ENCODE measurements around the gene ACAA1. TPM values are rescaled to one million over a fixed set of nuclear protein-coding genes. Genes with fewer than 3 reads are reported as not detected.
A peak's percentile ranks its signal among the peaks of the same experiment; 100 is the strongest.

Gene ACAA1
- total RNA-seq, 1 donor from 2014 or later = 111 TPM

DNA sequence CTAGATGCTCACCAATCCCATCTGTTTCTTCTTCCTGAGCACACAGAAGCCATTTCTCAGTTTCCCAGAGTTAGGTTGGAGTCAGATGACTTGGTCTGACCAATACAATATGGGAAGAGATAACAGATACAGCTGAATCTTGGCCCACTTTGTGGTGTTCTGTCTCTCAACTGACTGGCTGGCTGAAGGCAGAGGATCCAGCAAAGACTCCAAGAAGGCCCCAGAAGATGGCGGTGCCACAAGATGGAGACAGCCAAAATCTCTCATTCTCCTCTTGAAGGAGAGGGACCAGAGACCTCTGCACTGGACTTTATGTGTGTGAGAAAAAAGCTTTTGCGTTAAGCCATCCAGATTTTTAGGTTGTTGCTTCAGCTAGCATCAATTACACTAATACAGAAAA is 20.2 kb upstream of the ACAA1 start:
- ATAC-seq (ENCODE audit: poor library complexity) = no peak
- intact Hi-C loops (cut with DNase I) = no loop called here
- DNase-seq = no peak

DNA sequence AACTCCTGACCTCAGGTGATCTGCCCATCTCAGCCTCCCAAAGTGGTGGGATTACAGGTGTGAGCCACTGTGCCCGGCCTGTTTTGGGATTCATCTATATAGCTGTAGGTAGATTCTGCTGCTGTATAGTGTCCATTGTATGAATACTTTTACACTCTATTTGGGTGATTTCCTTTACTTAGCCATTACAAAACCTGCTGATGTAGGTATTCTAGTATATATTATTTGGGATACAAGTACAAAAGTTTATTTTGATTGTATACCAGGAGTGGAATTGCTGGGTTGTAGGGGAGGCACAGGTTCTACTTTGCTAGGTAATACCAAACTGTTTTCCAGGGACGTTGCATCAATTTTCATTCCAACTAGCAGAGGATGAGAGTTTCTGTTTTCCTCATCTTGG is 18.9 kb upstream of the ACAA1 start:
- DNase-seq (no peak), ATAC-seq (ENCODE audit: poor library complexity) (no peak)
- intact Hi-C loops (cut with DNase I) = no loop called here

DNA sequence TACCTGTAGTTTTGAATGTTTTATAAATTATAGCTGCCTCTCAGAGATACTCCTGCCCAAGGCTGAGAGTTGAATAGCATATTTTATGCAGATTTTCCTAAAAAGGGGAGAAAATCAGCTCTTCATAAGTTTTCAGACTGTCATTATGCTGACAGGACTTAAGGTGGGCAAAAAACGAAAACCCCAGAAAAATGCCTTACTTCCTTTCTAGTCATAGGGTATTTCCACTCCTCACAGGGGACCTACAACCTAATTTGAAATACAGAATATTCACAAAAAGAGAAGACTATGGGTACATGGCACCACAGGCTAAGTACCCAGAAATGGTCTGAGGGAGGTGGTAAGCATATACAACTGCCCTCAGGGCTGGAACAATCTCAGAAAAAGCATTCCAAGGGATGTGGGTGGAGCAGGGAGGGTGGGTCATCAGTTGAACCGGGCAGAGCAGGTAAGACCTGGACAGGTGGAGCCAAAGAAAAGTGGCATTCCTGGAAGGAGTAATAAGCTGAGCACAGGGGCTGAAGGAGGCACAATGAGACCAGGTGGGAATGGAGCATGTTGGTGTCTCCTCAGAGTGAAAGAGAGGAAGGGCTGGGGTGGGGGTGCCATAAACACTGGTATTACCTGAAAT is 17.8 kb upstream of the ACAA1 start:
- DNase-seq (no peak), ATAC-seq (ENCODE audit: poor library complexity) (no peak)
- intact Hi-C loops (cut with DNase I) = no loop called here

DNA sequence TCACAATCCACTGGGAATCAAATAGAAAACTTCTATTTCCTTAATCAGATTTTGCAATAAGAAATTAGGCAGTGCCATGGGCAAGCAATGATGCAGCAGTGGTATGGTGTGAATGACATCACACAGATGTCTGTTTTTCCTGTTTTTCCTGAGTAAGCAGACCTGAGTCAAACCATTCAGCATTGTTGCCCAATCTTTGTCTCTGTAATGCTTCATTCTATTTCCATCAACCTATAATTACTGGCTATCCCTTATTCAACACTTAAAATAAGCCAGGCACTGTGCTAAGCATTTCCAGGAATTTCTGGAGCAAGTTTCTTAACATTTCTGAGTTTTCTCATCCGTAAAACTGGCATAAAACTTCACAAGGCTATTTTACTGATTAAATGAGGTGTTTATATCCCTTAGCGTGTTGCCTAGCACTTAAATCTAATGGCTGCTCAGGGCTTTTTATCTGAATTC is 17.1 kb upstream of the ACAA1 start:
- DNase-seq (no peak), ATAC-seq (ENCODE audit: poor library complexity) (peak; percentile 56)
- intact Hi-C loops (cut with DNase I) = no loop called here

DNA sequence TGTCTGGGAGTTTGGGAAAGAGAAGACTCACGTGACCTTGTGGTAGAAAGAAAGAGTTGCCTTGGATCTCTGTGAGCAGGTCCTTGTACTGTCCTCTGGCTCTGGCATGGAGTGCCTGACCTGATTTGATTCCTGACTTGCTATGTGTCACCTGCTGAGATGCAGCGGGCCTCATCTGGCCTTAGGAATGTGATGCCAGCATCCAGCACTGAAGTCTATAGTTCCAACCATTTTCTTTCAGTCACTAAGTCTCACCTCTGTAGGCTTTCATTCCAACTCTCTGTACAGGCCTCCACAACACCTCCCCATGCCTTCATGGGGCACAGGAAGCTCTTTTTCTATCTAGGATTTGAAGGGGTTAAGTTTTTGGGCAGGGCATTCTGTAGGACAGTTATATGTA is 16.3 kb upstream of the ACAA1 start:
- intact Hi-C loops (cut with DNase I) = no loop called here
- DNase-seq = no peak
- ATAC-seq (ENCODE audit: poor library complexity) = no peak

DNA sequence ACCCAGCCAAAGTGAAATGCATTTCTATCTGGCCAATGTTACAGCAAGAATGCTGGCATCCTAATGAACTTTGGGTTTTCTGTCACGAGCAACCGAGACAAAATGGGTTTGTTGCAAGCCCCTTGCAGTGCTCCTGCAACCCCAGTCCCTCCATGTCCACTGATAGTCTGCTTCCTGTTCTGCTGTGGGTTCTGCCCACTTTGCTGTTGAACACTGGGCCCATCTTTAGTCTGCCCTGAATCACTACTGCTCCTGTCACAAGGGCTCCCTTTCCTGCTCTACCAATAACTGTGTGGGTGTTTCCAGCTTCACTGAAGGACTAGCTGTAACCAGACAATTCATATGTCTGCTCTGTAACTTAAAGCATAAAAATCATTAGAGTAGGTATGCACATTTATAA is 15.7 kb upstream of the ACAA1 start:
- DNase-seq (no peak), ATAC-seq (ENCODE audit: poor library complexity) (no peak)
- intact Hi-C loops (cut with DNase I) = no loop called here

DNA sequence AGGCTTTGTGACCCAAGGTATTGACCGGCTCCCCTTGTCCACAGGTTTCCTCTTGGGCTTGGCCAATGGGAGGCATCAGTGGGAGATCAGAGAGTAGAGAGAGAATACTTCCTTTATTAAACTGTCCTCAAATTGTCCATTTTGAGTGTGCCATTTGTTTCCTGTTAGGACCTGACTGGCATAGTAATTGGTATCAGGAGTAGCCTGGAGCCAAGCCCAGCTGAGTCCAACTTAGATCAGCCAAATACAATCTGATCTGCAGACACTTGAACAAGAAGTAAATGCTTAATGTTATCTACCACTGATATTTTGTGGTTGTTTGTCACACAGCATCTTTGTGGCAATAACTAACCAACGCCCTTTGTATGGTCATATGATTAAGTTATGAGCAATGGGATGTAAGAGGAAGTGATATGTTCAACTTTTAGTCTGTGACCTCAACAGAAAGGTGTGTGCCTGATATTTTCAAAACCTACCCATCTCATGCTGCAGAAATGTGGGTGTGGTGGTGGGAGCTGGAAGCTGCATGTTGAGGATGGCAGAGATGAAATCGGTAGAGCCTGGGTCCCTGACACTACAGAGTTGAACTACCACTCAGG is 14.8 kb upstream of the ACAA1 start:
- ATAC-seq (ENCODE audit: poor library complexity) = no peak
- intact Hi-C loops (cut with DNase I) = no loop called here
- DNase-seq = no peak

DNA sequence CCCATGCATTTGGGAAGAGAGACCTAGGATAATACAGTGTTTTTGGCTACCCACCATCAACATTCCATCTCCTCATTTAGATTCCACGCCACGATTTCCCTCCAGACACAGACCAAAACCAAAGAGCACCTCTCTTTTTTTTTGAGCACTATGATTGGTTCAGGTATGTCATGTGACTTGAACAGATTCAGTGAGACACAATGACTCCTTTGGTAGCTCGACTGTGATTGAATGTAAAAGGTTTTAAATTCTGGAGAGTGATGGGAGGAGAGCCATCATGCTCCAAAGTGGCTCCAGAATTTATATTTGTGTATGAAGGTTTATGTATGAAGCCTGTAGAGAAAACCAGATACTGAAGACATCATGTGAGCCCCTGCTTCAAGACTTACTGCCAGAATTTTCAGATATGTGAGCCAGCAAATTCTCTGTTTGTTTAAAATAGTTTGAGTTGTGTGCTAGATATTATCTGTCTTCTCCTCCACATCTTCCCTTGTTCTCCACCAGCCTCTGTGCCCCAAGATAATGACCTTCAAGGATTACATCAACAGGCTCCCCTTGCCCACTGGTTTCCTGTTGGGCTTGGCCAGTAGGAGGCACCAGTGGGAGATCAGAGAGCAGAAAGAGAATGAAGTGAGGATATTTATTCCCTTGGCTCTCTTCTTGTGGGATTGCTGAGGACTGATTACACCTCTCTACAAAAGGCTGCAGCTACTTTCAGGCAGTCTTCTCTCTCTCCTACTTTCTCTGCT is 14.0 kb upstream of the ACAA1 start:
- intact Hi-C loops (cut with DNase I) = no loop called here
- ATAC-seq (ENCODE audit: poor library complexity) = no peak

DNA sequence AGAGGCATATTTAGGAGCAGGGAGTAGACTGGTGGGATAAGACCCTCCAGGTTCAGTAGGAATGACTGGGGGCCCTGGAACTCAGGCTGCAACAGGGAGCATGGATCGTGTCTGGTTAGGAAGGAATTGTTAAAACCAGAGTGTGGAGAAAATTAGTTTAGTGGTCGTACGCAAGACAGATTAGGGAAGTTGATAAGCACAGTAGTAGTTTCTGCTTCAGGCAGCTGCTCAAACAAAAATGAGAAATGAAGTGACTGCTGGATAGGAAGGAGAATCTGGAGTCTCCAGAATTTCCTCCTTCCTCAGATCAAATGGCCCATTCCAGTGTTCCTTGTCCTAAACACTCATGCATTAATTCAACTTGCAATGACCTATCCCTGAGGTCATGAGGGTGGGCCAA is 12.8 kb upstream of the ACAA1 start:
- ATAC-seq (ENCODE audit: poor library complexity) (peak; percentile 27), DNase-seq (no peak)
- intact Hi-C loops (cut with DNase I) = no loop called here

More for the DNA sequence above, 14.0 kb upstream of the ACAA1 start:
- DNase-seq = no peak

DNA sequence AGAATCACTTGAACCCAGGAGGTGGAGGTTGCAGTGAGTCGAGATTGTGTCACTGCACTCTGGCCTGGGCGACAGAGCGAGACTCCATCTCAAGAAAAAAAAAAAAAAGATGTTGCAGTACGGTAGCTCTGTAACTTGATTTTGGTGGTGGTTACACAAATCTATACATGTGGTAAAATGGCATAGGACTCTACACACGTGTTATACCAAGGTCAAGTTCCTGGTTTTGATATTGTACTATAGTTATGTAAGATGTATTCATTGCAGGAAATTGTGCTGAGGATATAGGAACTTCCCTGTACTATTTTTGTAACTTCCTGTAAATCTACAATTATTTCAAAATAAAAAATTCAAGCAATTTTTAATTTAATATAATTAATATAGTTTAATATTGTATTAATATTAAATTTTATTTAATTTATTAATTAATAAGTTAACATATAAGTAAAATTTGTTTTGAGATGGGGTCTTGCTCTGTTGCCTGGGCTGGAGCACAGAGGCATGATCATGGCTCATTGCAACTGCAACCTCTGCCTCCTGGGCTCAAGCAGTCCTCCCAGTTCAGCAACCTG is 11.5 kb upstream of the ACAA1 start:
- intact Hi-C loops (cut with DNase I) = no loop called here
- no peak for DNase-seq
- ATAC-seq (ENCODE audit: poor library complexity) = peak; percentile 58

DNA sequence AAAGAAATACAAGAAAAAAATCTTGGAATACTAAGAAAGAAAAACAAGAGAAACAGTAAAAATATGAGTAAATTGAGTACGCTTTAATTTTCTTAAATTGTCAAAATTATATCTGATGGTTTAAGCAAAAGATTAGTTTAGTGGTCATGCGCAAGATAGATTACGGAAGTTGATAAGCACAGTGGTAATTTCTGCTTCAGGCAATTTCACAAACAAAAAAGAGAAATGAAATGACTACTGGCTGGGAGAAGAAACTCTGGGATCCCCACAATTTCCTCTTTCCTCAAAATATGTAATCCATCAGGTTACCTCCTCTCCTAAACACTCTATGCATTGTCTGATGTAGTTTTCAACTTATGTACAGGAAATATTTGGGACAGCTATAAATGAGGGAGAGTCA is 10.5 kb upstream of the ACAA1 start:
- ATAC-seq (ENCODE audit: poor library complexity) (peak; percentile 25), DNase-seq (no peak)
- intact Hi-C loops (cut with DNase I) = no loop called here

DNA sequence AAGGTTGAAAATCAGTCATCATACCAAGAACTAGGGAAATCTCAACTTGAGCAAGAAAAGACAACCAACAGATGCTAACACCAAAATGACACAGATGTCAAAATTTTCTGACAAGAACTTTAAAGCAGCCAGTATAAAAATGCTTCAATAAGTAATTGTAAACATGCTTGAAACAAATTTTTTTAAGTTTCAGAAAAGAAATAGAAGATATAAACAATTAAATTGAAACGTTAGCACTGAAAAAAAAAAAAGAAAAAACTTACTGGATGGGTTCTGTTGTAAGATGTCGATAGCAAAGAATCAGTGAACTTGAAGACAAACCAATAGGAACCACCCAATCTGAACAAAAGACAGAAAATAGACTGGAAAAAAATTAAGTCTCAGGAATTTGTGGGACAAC is 9.6 kb upstream of the ACAA1 start:
- ATAC-seq (ENCODE audit: poor library complexity) = no peak
- intact Hi-C loops (cut with DNase I) = no loop called here
- no peak for DNase-seq

DNA sequence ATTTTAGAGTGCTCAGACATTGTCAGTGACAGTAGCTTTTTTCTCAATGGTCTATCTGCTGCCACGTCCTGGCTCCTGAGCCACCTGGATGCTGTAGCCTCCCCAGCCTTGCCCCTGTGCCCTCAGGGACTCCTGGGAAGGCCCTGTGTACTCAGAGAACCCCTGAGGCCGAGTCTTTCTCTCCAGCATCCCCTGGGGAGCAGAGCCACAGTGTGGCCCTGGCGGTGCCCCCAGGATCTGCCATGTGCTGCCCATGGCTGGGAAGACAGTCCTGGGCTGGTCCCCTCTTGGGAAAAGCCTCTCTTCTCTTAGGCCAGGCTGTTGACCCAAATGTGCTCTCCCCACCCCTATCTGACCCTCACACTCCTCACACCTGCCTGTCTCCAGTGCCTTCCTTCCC is 6.6 kb upstream of the ACAA1 start:
- ATAC-seq (ENCODE audit: poor library complexity) = no peak
- intact Hi-C loops (cut with DNase I) = no loop called here
- DNase-seq = no peak

DNA sequence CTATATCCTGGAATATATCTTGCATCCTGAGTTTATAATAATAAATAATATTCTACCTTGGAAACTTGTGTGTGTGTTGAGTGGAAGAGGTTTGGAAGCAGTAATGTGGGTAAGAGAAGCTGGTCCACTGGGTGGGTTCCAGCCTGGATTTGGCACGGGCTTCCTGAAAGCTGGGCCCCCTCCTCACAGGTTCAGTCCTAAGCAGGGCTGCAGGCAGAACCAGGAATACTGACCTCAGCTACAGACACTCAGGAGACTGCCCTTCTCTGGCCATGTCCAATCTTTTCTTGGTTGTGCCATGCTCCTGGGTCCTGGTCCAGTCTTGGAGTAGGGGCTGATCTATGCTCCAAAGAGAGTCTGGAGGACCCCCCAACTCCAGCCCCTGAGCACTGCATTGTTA is 6.0 kb upstream of the ACAA1 start:
- ATAC-seq (ENCODE audit: poor library complexity) (no peak), DNase-seq (no peak)
- intact Hi-C loops (cut with DNase I) = no loop called here

DNA sequence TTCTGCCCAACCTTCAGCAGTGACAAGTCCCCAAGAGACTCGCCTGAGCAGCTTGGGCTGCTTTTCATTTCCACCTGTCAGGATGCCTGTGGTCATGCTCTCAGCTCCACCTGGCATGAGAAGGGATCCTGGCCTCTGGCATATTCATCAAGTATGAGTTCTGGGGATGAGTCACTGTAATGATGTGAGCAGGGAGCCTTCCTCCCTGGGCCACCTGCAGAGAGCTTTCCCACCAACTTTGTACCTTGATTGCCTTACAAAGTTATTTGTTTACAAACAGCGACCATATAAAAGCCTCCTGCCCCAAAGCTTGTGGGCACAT is 5.0 kb upstream of the ACAA1 start:
- no peak for DNase-seq
- ATAC-seq (ENCODE audit: poor library complexity) = no peak
- intact Hi-C loops (cut with DNase I) = no loop called here

DNA sequence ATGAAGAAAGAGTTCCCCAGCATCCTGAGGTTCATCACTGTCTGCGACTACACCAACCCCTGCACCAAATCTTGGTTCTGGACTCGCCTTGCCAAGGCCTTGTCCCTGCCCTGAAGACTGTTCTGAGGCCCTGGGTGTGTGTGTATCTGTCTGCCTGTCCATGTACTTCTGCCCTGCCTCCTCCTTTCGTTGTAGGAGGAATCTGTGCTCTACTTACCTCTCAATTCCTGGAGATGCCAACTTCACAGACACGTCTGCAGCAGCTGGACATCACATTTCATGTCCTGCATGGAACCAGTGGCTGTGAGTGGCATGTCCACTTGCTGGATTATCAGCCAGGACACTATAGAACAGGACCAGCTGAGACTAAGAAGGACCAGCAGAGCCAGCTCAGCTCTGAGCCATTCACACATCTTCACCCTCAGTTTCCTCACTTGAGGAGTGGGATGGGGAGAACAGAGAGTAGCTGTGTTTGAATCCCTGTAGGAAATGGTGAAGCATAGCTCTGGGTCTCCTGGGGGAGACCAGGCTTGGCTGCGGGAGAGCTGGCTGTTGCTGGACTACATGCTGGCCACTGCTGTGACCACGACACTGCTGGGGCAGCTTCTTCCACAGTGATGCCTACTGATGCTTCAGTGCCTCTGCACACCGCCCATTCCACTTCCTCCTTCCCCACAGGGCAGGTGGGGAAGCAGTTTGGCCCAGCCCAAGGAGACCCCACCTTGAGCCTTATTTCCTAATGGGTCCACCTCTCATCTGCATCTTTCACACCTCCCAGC is 4.4 kb upstream of the ACAA1 start:
- intact Hi-C loops (cut with DNase I) = no loop called here
- ATAC-seq (ENCODE audit: poor library complexity) (no peak), DNase-seq (no peak)

DNA sequence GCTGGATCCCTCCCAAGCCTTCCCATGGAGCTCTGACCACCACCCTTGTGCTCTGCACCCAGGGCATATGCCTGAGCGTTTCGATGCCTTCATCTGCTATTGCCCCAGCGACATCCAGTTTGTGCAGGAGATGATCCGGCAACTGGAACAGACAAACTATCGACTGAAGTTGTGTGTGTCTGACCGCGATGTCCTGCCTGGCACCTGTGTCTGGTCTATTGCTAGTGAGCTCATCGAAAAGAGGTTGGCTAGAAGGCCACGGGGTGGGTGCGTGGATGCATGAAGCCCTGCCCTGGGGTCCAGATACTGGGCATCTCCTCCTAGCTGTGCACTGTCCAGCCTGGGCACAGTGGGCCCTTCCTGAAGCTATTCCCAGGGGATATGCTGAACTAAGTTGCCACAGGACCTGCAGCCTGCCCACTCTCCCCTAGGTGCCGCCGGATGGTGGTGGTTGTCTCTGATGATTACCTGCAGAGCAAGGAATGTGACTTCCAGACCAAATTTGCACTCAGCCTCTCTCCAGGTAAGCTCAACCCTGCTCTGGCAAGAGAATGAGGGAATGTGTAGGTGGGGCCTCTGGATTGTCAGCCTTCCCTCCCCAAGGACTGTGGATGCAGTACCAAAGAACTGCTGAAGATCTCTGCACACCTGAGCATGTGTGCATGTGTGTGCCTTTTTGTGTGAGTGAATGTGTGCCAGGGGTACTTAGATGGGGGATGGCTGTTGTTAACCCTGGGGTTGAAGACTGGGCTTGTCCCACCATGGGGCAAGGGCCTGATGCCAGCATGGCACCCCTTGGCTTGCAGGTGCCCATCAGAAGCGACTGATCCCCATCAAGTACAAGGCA is 3.6 kb upstream of the ACAA1 start:
- intact Hi-C loops (cut with DNase I) = no loop called here
- ATAC-seq (ENCODE audit: poor library complexity) = no peak
- DNase-seq = no peak

DNA sequence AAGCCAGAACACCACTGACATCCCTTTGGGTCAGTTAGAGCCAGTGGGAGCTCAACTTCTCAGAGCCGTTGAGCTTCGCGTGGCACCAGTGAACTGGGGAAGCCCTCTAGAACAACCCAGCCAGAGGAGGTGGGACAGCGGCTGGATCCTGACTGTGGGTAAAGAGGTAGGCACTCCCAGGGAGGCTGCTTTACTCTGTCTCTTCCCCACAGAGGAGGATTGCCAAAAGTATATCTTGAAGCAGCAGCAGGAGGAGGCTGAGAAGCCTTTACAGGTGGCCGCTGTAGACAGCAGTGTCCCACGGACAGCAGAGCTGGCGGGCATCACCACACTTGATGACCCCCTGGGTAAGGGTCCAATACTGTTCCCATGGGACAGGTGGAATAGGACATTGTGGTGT is 2.7 kb upstream of the ACAA1 start:
- no peak for ATAC-seq (ENCODE audit: poor library complexity)
- no peak for DNase-seq
- intact Hi-C loops (cut with DNase I) = no loop called here

DNA sequence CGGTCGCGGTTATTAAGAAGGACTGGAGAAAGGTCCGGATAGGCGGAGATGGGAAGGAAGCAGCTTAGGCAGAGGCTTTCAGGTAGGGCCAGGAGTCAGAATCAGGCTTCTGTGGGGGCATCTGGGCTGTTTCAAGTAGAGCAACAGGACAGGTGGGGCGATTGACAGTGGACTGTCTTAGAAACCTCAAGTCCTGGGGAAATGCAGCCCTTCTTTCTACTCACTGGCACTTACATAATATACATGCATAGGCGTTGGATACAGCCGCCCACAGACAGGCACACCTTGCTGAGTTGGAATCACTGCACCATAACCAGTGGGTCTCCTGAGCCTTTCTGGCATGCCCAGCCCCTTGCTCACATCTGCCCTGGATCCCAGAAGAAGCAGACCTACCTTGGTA is 2.3 kb upstream of the ACAA1 start:
- ATAC-seq (ENCODE audit: poor library complexity) = no peak
- intact Hi-C loops (cut with DNase I) = no loop called here
- DNase-seq = no peak
